ENCODE measurements around the gene TUBB4A. TPM values are rescaled to one million over a fixed set of nuclear protein-coding genes. Genes with fewer than 3 reads are reported as not detected.

Gene TUBB4A
- total and polyA plus RNA-seq, 10 of the 15 experiments (the other 5 are each of a cell fraction or from before 2014, with no cell fraction given), result 0.29 to 22.4 (median 3.8) TPM

DNA sequence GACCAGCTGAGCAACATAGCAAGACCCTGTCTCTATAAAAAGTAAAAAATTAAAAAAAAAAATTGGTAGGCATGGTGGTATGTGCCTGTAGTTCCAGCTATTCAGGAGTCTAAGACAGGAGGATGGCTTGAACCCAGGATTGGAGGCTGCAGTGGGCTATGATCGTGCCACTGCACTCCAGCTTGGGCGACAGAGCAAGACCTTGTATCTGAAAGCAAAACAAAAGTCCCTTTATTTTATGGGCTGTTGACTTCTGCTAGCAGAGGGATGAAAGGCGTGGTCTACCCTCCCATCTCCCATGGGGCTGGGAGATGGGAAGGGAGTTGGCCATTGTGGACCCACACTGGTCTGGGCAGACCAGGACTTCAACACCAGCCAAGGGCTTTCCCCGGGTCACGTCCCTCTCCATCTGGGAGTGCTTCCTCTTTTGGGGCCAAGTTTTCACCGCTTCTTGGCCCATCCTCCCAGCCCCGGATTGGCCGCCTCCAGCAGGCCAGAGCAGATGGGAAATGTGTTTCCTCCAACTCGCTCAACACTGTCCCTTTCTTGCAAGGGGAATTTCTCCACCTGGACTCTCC, 26.5 kb upstream of the TUBB4A start (continued):
- TF ChIP-seq FOS (IDR thresholded peaks at IDR 0.05; ENCODE audit: borderline replicate concordance, extremely low read depth, insufficient read length) (no peak), MTA2 (IDR thresholded peaks at IDR 0.05; ENCODE audit: low read depth) (no peak), CBFB (IDR thresholded peaks at IDR 0.05; ENCODE audit: low read depth) (0 out of 2 replicates have a peak, but pooled peaks have one; percentile 5), KDM1A (IDR thresholded peaks at IDR 0.05; ENCODE audit: borderline replicate concordance) (no peak), EP300 (IDR thresholded peaks at IDR 0.05; ENCODE audit: borderline replicate concordance in 1 of 2, control insufficient read depth in 1 of 2, low read depth in 2 of 2, low read length in 2 of 2) (no peak), HCFC1 (IDR thresholded peaks at IDR 0.05; ENCODE audit: low read length) (peak; percentile 30; the same call in 1 of the 2 replicates), BACH1 (IDR thresholded peaks at IDR 0.05; ENCODE audit: borderline replicate concordance) (peak; percentile 41; the same call in 1 of the 2 replicates), ZNF24 (IDR thresholded peaks at IDR 0.05) (no peak), RBBP5 (conservative IDR thresholded peaks at IDR 0.05) (no peak), SUZ12 (IDR thresholded peaks at IDR 0.05; ENCODE audit: unreplicated experiment) (no peak), EGR1 (IDR thresholded peaks at IDR 0.05; ENCODE audit: borderline replicate concordance in 1 of 2, low read depth in 2 of 2, low read length in 2 of 2) (no peak), RFX5 (IDR thresholded peaks at IDR 0.05; ENCODE audit: low read depth, low read length) (no peak), PAX5 (IDR thresholded peaks at IDR 0.05; ENCODE audit: borderline replicate concordance, low read depth, low read length) (no peak; the same call in 1 of the 2 replicates), NFIC (IDR thresholded peaks at IDR 0.05; ENCODE audit: low read depth, low read length) (no peak; the same call in 1 of the 2 replicates), WRNIP1 (IDR thresholded peaks at IDR 0.05; ENCODE audit: borderline replicate concordance, low read depth, low read length) (no peak), RCOR1 (conservative IDR thresholded peaks at IDR 0.05; ENCODE audit: low read depth, low read length) (no peak), TBL1XR1 (IDR thresholded peaks at IDR 0.05; ENCODE audit: low read depth, low read length) (no peak; the same call in 1 of the 2 replicates), TCF12 (IDR thresholded peaks at IDR 0.05; ENCODE audit: low read depth, low read length) (peak; percentile 63), ZNF217 (IDR thresholded peaks at IDR 0.05) (peak; percentile 79; the same call in 1 of the 2 replicates), GABPA (IDR thresholded peaks at IDR 0.05; ENCODE audit: low read depth) (no peak), LARP7 (IDR thresholded peaks at IDR 0.05) (peak; percentile 58; the same call in 1 of the 2 replicates), PRDM15 (CRISPR knock-in tag; IDR thresholded peaks at IDR 0.05) (no peak), FOXK2 (IDR thresholded peaks at IDR 0.05) (no peak)
- TF ChIP-seq, protein P1, sequence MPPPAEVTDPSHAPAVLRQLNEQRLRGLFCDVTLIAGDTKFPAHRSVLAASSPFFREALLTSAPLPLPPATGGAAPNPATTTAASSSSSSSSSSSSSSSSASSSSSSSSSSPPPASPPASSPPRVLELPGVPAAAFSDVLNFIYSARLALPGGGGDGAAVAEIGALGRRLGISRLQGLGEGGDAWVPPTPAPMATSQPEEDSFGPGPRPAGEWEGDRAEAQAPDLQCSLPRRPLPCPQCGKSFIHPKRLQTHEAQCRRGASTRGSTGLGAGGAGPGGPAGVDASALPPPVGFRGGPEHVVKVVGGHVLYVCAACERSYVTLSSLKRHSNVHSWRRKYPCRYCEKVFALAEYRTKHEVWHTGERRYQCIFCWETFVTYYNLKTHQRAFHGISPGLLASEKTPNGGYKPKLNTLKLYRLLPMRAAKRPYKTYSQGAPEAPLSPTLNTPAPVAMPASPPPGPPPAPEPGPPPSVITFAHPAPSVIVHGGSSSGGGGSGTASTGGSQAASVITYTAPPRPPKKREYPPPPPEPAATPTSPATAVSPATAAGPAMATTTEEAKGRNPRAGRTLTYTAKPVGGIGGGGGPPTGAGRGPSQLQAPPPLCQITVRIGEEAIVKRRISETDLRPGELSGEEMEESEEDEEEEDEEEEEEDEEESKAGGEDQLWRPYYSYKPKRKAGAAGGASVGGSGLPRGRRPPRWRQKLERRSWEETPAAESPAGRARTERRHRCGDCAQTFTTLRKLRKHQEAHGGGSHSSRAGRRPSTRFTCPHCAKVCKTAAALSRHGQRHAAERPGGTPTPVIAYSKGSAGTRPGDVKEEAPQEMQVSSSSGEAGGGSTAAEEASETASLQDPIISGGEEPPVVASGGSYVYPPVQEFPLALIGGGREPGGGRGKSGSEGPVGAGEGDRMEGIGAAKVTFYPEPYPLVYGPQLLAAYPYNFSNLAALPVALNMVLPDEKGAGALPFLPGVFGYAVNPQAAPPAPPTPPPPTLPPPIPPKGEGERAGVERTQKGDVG (CRISPR knock-in tag; IDR thresholded peaks at IDR 0.05), result no peak
- TF ChIP-seq, protein P2, sequence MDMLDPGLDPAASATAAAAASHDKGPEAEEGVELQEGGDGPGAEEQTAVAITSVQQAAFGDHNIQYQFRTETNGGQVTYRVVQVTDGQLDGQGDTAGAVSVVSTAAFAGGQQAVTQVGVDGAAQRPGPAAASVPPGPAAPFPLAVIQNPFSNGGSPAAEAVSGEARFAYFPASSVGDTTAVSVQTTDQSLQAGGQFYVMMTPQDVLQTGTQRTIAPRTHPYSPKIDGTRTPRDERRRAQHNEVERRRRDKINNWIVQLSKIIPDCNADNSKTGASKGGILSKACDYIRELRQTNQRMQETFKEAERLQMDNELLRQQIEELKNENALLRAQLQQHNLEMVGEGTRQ (IDR thresholded peaks at IDR 0.05; ENCODE audit: borderline replicate concordance, low read depth, low read length), result no peak

Data from GM12878 (cell line).